HepG2 (cell line): ENCODE data around the gene PTGES3. TPM values are rescaled to one million over a fixed set of nuclear protein-coding genes. Genes with fewer than 3 reads are reported as not detected.
A peak's percentile ranks its signal among the peaks of the same experiment; 100 is the strongest.

ENCODE experiments used
- CBX1 ChIP-seq: IDR thresholded peaks from one replicate; pipeline ENCODE4 v1.6.1; 2016; ENCODE audit warnings: antibody characterized with exemption, low read depth
- DBP ChIP-seq: sonication (generic); formaldehyde crosslinking; IDR thresholded peaks from 2 replicates; pipeline ENCODE4 v1.4.0; 2020; ENCODE audit warnings: missing genetic modification reagents; ENCODE audit errors: not compliant biosample characterization
- MEF2D ChIP-seq: sonication (generic); formaldehyde crosslinking; IDR thresholded peaks from 2 replicates; pipeline ENCODE4 v1.5.1; 2020; ENCODE audit warnings: mild to moderate bottlenecking, missing genetic modification reagents
- MIER2 ChIP-seq: IDR thresholded peaks from 2 replicates; pipeline ENCODE4 v1.6.1; 2016; ENCODE audit warnings: missing biosample characterization, missing genetic modification reagents
- PBX3 ChIP-seq: sonication (generic); formaldehyde crosslinking; IDR thresholded peaks from 2 replicates; pipeline ENCODE4 v1.8.1; 2023; ENCODE audit warnings: missing genetic modification reagents, inconsistent platforms, borderline replicate concordance
- PHF21A ChIP-seq: sonication (generic); formaldehyde crosslinking; IDR thresholded peaks from 2 replicates; pipeline ENCODE4 v1.5.0; 2020; ENCODE audit warnings: mild to moderate bottlenecking, missing genetic modification reagents
- PRDM4 ChIP-seq: sonication (generic); formaldehyde crosslinking; IDR thresholded peaks from 2 replicates; pipeline ENCODE4 v1.9.0; 2021; ENCODE audit warnings: missing genetic modification reagents, borderline replicate concordance
- SYNCRIP ChIP-seq: fragments of 200-400 bp; formaldehyde crosslinking; IDR thresholded peaks from 2 replicates; pipeline ENCODE4 v1.6.1; 2018; ENCODE audit warnings: mild to moderate bottlenecking, low read depth, low read length; ENCODE audit not compliant: insufficient read depth
- TERF1 ChIP-seq: sonication (generic); formaldehyde crosslinking; IDR thresholded peaks from 2 replicates; pipeline ENCODE4 v1.8.0; 2022; ENCODE audit warnings: mild to moderate bottlenecking, missing genetic modification reagents, moderate library complexity
- TRIM22 ChIP-seq: fragments of 450-650 bp; IDR thresholded peaks from 2 replicates; pipeline ENCODE4 v1.6.1; 2017
- ZC3H13 ChIP-seq: sonication (generic); formaldehyde crosslinking; IDR thresholded peaks from 2 replicates; pipeline ENCODE4 v1.8.1; 2023; ENCODE audit warnings: mild to moderate bottlenecking, missing genetic modification reagents, moderate library complexity
- ZNF280D ChIP-seq: sonication (generic); formaldehyde crosslinking; IDR thresholded peaks from 2 replicates; pipeline ENCODE4 v1.5.1; 2020; ENCODE audit warnings: mild to moderate bottlenecking, missing genetic modification reagents
- ZNF550 ChIP-seq: sonication (generic); formaldehyde crosslinking; IDR thresholded peaks from 2 replicates; pipeline ENCODE4 v1.4.0; 2020; ENCODE audit warnings: mild to moderate bottlenecking, missing genetic modification reagents, borderline replicate concordance
- ZNF558 ChIP-seq: sonication (generic); formaldehyde crosslinking; IDR thresholded peaks from 2 replicates; pipeline ENCODE4 v1.9.0; 2022; ENCODE audit warnings: mild to moderate bottlenecking, missing genetic modification reagents, borderline replicate concordance
- ZNF616 ChIP-seq: sonication (generic); formaldehyde crosslinking; IDR thresholded peaks from 2 replicates; pipeline ENCODE4 v1.5.0; 2020; ENCODE audit warnings: low read depth, mild to moderate bottlenecking, missing genetic modification reagents
- ZNF691 ChIP-seq: sonication (generic); formaldehyde crosslinking; IDR thresholded peaks from 2 replicates; pipeline ENCODE4 v1.4.0; 2020; ENCODE audit warnings: missing genetic modification reagents, low read depth, mild to moderate bottlenecking, borderline replicate concordance
- polyA plus RNA-seq, 8 experiments: library from polyadenylated mRNA; depleted of rRNA in 3 of 8; stranded (reverse) in 7 of 8; unstranded in 1 of 8; fragments of >200 nt; fragmentation: Illumina TruSeq in 4 of 8; extraction: Trizol in 4 of 8; gene quantifications; 2 replicates each; pipeline versions ENCODE4 v1.2.1 to v1.2.3, GENCODE V29; 2011 to 2016; ENCODE audit warnings: low read depth in 4 of 8, missing spikeins in 1 of 8, mixed read lengths in 1 of 8; ENCODE audit not compliant: insufficient read depth in 1 of 8
- total RNA-seq, 5 experiments: library from RNA; depleted of rRNA; stranded (reverse); fragments of >200 nt; fragmentation: Illumina TruSeq; extraction: Trizol; gene quantifications; 2 replicates each; pipeline ENCODE4 v1.2.3, GENCODE V29; 2016; ENCODE audit warnings: low read depth in 1 of 5

Gene PTGES3
- total and polyA plus RNA-seq, 2 of the 13 experiments (the other 11 are each of a cell fraction or from before 2014, with no cell fraction given), result 54.4 to 159 TPM

GRCh38 chr12:56645717-56646446 is 42.2 kb downstream of the PTGES3 start, which contains the start of gene ATP5F1B (continued):
- no peak for TF ChIP-seq PRDM4 (CRISPR knock-in tag)
- no peak for TF ChIP-seq SYNCRIP
- TF ChIP-seq PBX3 (CRISPR knock-in tag), result peak; percentile 97; the same call in 1 of the 2 replicates
- TF ChIP-seq CBX1, result peak; percentile 70
- no peak for TF ChIP-seq DBP
- no peak; the same call in 1 of the 2 replicates for TF ChIP-seq ZNF616
- TF ChIP-seq ZNF558, result peak; percentile 66; the same call in 1 of the 2 replicates
- no peak; the same call in 1 of the 2 replicates for TF ChIP-seq ZC3H13 (CRISPR knock-in tag)
- TF ChIP-seq MEF2D (CRISPR knock-in tag), result no peak; the same call in 1 of the 2 replicates
- TF ChIP-seq ZNF550 (CRISPR knock-in tag), result no peak
- no peak for TF ChIP-seq ZNF691
- no peak; the same call in 1 of the 2 replicates for TF ChIP-seq PHF21A (CRISPR knock-in tag)
- TF ChIP-seq TRIM22, result no peak
- TF ChIP-seq ZNF280D, result peak; percentile 41; the same call in 1 of the 2 replicates
- no peak for TF ChIP-seq MIER2
- no peak for TF ChIP-seq TERF1 (CRISPR knock-in tag)
